Activated CD8-positive, alpha-beta T cell treated with anti-CD3 and anti-CD28 coated beads, Interleukin-2, amount 10 ng/mL, durations not matched to agents 7 days and 5 days (primary cell): ENCODE results near the gene TPBG. TPM values are rescaled to one million over a fixed set of nuclear protein-coding genes. Genes with fewer than 3 reads are reported as not detected.
"Not testable (repeated sequence)": the region's sequence is repeated elsewhere in the genome, so short reads cannot be mapped to it uniquely, and the experiment has no call there.

Experiments used
- ATAC-seq: fragments of 150-1000 bp; cut with Tn5 transposase; one replicate; pipeline ENCODE4 v1.10.0; 2021; ENCODE audit warnings: moderate library complexity
- CTCF ChIA-PET: fragments of 350-600 bp; sonication (Branson Sonifier 250); formaldehyde crosslinking; loops from one replicate; lab custom pipeline; 2021; ENCODE audit warnings: antibody characterized with exemption; lab: Charles Lee
- POLR2A ChIA-PET: fragments of 350-600 bp; sonication (Branson Sonifier 250); formaldehyde crosslinking; loops from one replicate; lab custom pipeline; 2021; ENCODE audit warnings: antibody characterized with exemption; lab: Charles Lee
- DNase-seq: peaks from one replicate; pipeline ENCODE4 v3.0.0-alpha.2; 2020
- H3K27ac Mint-ChIP-seq: one replicate; pipeline ENCODE4 v1.8.0; 2021; ENCODE audit warnings: mild to moderate bottlenecking, mixed read lengths
- H3K27me3 Mint-ChIP-seq: one replicate; pipeline ENCODE4 v1.8.0; 2021; ENCODE audit warnings: low read depth, mixed read lengths
- H3K36me3 Mint-ChIP-seq: one replicate; pipeline ENCODE4 v1.8.0; 2021; ENCODE audit warnings: low read depth, mixed read lengths
- H3K4me1 Mint-ChIP-seq: one replicate; pipeline ENCODE4 v1.8.0; 2021; ENCODE audit warnings: low read depth, mixed read lengths
- H3K4me3 Mint-ChIP-seq: one replicate; pipeline ENCODE4 v1.8.0; 2021; ENCODE audit warnings: mild to moderate bottlenecking, mixed read lengths
- H3K9me3 Mint-ChIP-seq: one replicate; pipeline ENCODE4 v1.8.0; 2022; ENCODE audit warnings: mixed read lengths; ENCODE audit not compliant: insufficient read depth
- total RNA-seq, 2 experiments: library from RNA; stranded (reverse); gene quantifications; one replicate each; pipeline ENCODE4 v1.2.3, GENCODE V29; 2021

TPBG gene
- total RNA-seq, 2 experiments from 2014 or later = not detected

GRCh38 chr6:82381278-82381677 lies 17.7 kb downstream of the TPBG start:
- CTCF ChIA-PET = no interaction called here
- no peaks in the 10 kb centered on the region for H3K27me3 Mint-ChIP-seq
- POLR2A ChIA-PET = no interaction called here
- no peaks in the 10 kb centered on the region for H3K9me3 Mint-ChIP-seq
- no peak for ATAC-seq
- no peak overlapping the region for H3K27ac Mint-ChIP-seq
- H3K4me3 Mint-ChIP-seq = no peak overlapping the region
- no peak for DNase-seq
- H3K4me1 Mint-ChIP-seq = no peaks in the 10 kb centered on the region
- no peaks in the 10 kb centered on the region for H3K36me3 Mint-ChIP-seq

GRCh38 chr6:82385102-82385501 lies 21.5 kb downstream of the TPBG start:
- ATAC-seq = no peak
- H3K27ac Mint-ChIP-seq = no peak overlapping the region
- no peaks in the 10 kb centered on the region for H3K9me3 Mint-ChIP-seq
- no peak for DNase-seq
- ChIA-PET CTCF (no interaction called here), POLR2A (no interaction called here)
- H3K27me3 Mint-ChIP-seq = peaks cover 4% of the 10 kb centered on the region
- H3K4me1 Mint-ChIP-seq = no peaks in the 10 kb centered on the region
- no peaks in the 10 kb centered on the region for H3K36me3 Mint-ChIP-seq
- no peak overlapping the region for H3K4me3 Mint-ChIP-seq

GRCh38 chr6:82385546-82385945 lies 21.9 kb downstream of the TPBG start:
- H3K4me1 Mint-ChIP-seq = no peaks in the 10 kb centered on the region
- no peak for ATAC-seq
- ChIA-PET CTCF (no interaction called here), POLR2A (no interaction called here)
- DNase-seq = no peak
- H3K36me3 Mint-ChIP-seq = no peaks in the 10 kb centered on the region
- no peak overlapping the region for H3K27ac Mint-ChIP-seq
- no peak overlapping the region for H3K4me3 Mint-ChIP-seq
- H3K9me3 Mint-ChIP-seq = no peaks in the 10 kb centered on the region
- H3K27me3 Mint-ChIP-seq = peaks cover 4% of the 10 kb centered on the region

GRCh38 chr6:82385961-82386360 lies 22.3 kb downstream of the TPBG start:
- Mint-ChIP-seq H3K36me3 (no peaks in the 10 kb centered on the region), H3K4me3 (no peak overlapping the region), H3K4me1 (no peaks in the 10 kb centered on the region), H3K27ac (no peak overlapping the region), H3K9me3 (no peaks in the 10 kb centered on the region), H3K27me3 (peaks cover 4% of the 10 kb centered on the region)
- POLR2A ChIA-PET = no interaction called here
- no peak for DNase-seq
- ATAC-seq = no peak
- CTCF ChIA-PET = no interaction called here

GRCh38 chr6:82394770-82395169 lies 31.2 kb downstream of the TPBG start:
- POLR2A ChIA-PET, ATAC-seq, CTCF ChIA-PET, DNase-seq, H3K9me3 Mint-ChIP-seq, H3K4me3 Mint-ChIP-seq, H3K4me1 Mint-ChIP-seq, H3K27me3 Mint-ChIP-seq, H3K36me3 Mint-ChIP-seq, H3K27ac Mint-ChIP-seq: not testable (repeated sequence)

GRCh38 chr6:82396964-82397751 lies 33.5 kb downstream of the TPBG start:
- no peak for DNase-seq
- CTCF ChIA-PET = no interaction called here
- no peak overlapping the region for H3K4me3 Mint-ChIP-seq
- ATAC-seq = no peak
- no peaks in the 10 kb centered on the region for H3K4me1 Mint-ChIP-seq
- POLR2A ChIA-PET = no interaction called here
- no peak overlapping the region for H3K27ac Mint-ChIP-seq
- no peaks in the 10 kb centered on the region for H3K27me3 Mint-ChIP-seq
- H3K9me3 Mint-ChIP-seq = no peaks in the 10 kb centered on the region
- H3K36me3 Mint-ChIP-seq = no peaks in the 10 kb centered on the region

GRCh38 chr6:82397962-82398692 lies 34.5 kb downstream of the TPBG start:
- no peak for DNase-seq
- ATAC-seq = no peak
- no peaks in the 10 kb centered on the region for H3K4me1 Mint-ChIP-seq
- no peaks in the 10 kb centered on the region for H3K36me3 Mint-ChIP-seq
- ChIA-PET CTCF (no interaction called here), POLR2A (no interaction called here)
- H3K27me3 Mint-ChIP-seq = no peaks in the 10 kb centered on the region
- no peak overlapping the region for H3K27ac Mint-ChIP-seq
- no peaks in the 10 kb centered on the region for H3K9me3 Mint-ChIP-seq
- H3K4me3 Mint-ChIP-seq = no peak overlapping the region

- CTCF ChIA-PET = no interaction called here
- no peak overlapping the region for H3K4me3 Mint-ChIP-seq
- no peak overlapping the region for H3K27ac Mint-ChIP-seq
- DNase-seq (no peak), ATAC-seq (no peak)
- no peaks in the 10 kb centered on the region for H3K27me3 Mint-ChIP-seq
- no peaks in the 10 kb centered on the region for H3K9me3 Mint-ChIP-seq
- no peaks in the 10 kb centered on the region for H3K4me1 Mint-ChIP-seq
- POLR2A ChIA-PET = no interaction called here
- H3K36me3 Mint-ChIP-seq = no peaks in the 10 kb centered on the region
Observed at GRCh38 chr6:82408952-82409431, 45.4 kb downstream of the TPBG start.

GRCh38 chr6:82410151-82410648 lies 46.6 kb downstream of the TPBG start:
- H3K4me3 Mint-ChIP-seq = no peak overlapping the region
- CTCF ChIA-PET = no interaction called here

GRCh38 chr6:82413868-82414267 lies 50.3 kb downstream of the TPBG start:
- no peaks in the 10 kb centered on the region for H3K27me3 Mint-ChIP-seq
- H3K4me1 Mint-ChIP-seq = no peaks in the 10 kb centered on the region
- H3K27ac Mint-ChIP-seq = no peak overlapping the region
- ChIA-PET CTCF (no interaction called here), POLR2A (no interaction called here)
- no peaks in the 10 kb centered on the region for H3K9me3 Mint-ChIP-seq
- no peak for DNase-seq
- H3K36me3 Mint-ChIP-seq = no peaks in the 10 kb centered on the region
- H3K4me3 Mint-ChIP-seq = no peak overlapping the region
- no peak for ATAC-seq

More at GRCh38 chr6:82410151-82410648, 46.6 kb downstream of the TPBG start:
- Mint-ChIP-seq H3K9me3 (no peaks in the 10 kb centered on the region), H3K4me1 (no peaks in the 10 kb centered on the region), H3K27ac (no peak overlapping the region), H3K36me3 (no peaks in the 10 kb centered on the region), H3K27me3 (no peaks in the 10 kb centered on the region)
- no peak for ATAC-seq
- POLR2A ChIA-PET = no interaction called here
- DNase-seq = no peak

- DNase-seq (no peak), ATAC-seq (no peak)
- CTCF ChIA-PET = no interaction called here
- Mint-ChIP-seq H3K4me1 (no peaks in the 10 kb centered on the region), H3K27ac (no peak overlapping the region), H3K36me3 (no peaks in the 10 kb centered on the region), H3K4me3 (no peak overlapping the region), H3K27me3 (no peaks in the 10 kb centered on the region), H3K9me3 (no peaks in the 10 kb centered on the region)
- POLR2A ChIA-PET = no interaction called here
Observed at GRCh38 chr6:82415820-82416219, 52.2 kb downstream of the TPBG start.

- ChIA-PET CTCF (no interaction called here), POLR2A (no interaction called here)
- ATAC-seq = no peak
- Mint-ChIP-seq H3K36me3 (no peaks in the 10 kb centered on the region), H3K27ac (no peak overlapping the region), H3K9me3 (no peaks in the 10 kb centered on the region), H3K27me3 (no peaks in the 10 kb centered on the region), H3K4me3 (no peak overlapping the region), H3K4me1 (no peaks in the 10 kb centered on the region)
- no peak for DNase-seq
Observed at GRCh38 chr6:82416346-82416745, 52.7 kb downstream of the TPBG start.
